GM23248 (cell line): ENCODE results near the gene SLC15A5. TPM values are rescaled to one million over a fixed set of nuclear protein-coding genes. Genes with fewer than 3 reads are reported as not detected.

Source experiments
- DNase-seq: peaks from one replicate; pipeline ENCODE4 v3.0.0-alpha.2; 2015
- H2AFZ ChIP-seq: fragments of 200-600 bp; sonication (generic); 2 replicates; pipeline ENCODE4 v1.6.1; 2016; ENCODE audit warnings: antibody characterized with exemption
- H3F3A ChIP-seq: fragments of 200-600 bp; sonication (generic); 2 replicates; pipeline ENCODE4 v1.6.1; 2016; ENCODE audit warnings: mild to moderate bottlenecking, antibody characterized with exemption, mixed run types; ENCODE audit not compliant: insufficient read depth
- H3K27ac ChIP-seq: fragments of 200-600 bp; sonication (generic); 2 replicates; pipeline ENCODE4 v1.5.1; 2016; ENCODE audit warnings: mild to moderate bottlenecking
- H3K27me3 ChIP-seq: fragments of 200-600 bp; sonication (generic); replicated peaks from 2 replicates; pipeline ENCODE4 v1.6.1; 2016; ENCODE audit warnings: mild to moderate bottlenecking; ENCODE audit not compliant: insufficient read depth
- H3K36me3 ChIP-seq: fragments of 200-600 bp; sonication (generic); 2 replicates; pipeline ENCODE4 v1.6.1; 2016; ENCODE audit warnings: low read depth, mild to moderate bottlenecking
- H3K4me1 ChIP-seq: fragments of 200-600 bp; sonication (generic); 2 replicates; pipeline ENCODE4 v1.6.1; 2016; ENCODE audit warnings: mild to moderate bottlenecking; ENCODE audit not compliant: insufficient read depth
- H3K4me2 ChIP-seq: fragments of 200-600 bp; sonication (generic); one replicate; pipeline ENCODE4 v1.6.1; 2016; ENCODE audit warnings: mild to moderate bottlenecking; ENCODE audit not compliant: unreplicated experiment
- H3K4me3 ChIP-seq: fragments of 200-600 bp; sonication (generic); 2 replicates; pipeline ENCODE4 v1.5.1; 2016; ENCODE audit warnings: mild to moderate bottlenecking
- H3K79me2 ChIP-seq: fragments of 200-600 bp; sonication (generic); 2 replicates; pipeline ENCODE4 v1.6.1; 2016; ENCODE audit warnings: mild to moderate bottlenecking; ENCODE audit not compliant: insufficient read depth
- H3K9ac ChIP-seq: fragments of 200-600 bp; sonication (generic); 2 replicates; pipeline ENCODE4 v1.6.1; 2016; ENCODE audit warnings: mild to moderate bottlenecking
- H3K9me2 ChIP-seq: fragments of 200-600 bp; sonication (generic); 2 replicates; pipeline ENCODE4 v1.6.1; 2016; ENCODE audit warnings: mixed run types, mild to moderate bottlenecking, moderate library complexity; ENCODE audit not compliant: insufficient read depth
- H3K9me3 ChIP-seq: fragments of 200-600 bp; sonication (generic); one replicate; pipeline ENCODE4 v1.6.1; 2017; ENCODE audit warnings: low read depth
- H4K20me1 ChIP-seq: fragments of 200-600 bp; sonication (generic); 2 replicates; pipeline ENCODE4 v1.6.0; 2016; ENCODE audit not compliant: insufficient read depth
- EZH2 ChIP-seq: fragments of 200-600 bp; sonication (generic); IDR thresholded peaks from 2 replicates; pipeline ENCODE4 v1.6.1; 2018; ENCODE audit warnings: antibody characterized with exemption, mild to moderate bottlenecking; ENCODE audit not compliant: insufficient read depth, poor library complexity, severe bottlenecking
- EZH2phosphoT487 ChIP-seq: fragments of 200-600 bp; sonication (generic); IDR thresholded peaks from 2 replicates; pipeline ENCODE4 v1.6.1; 2018; ENCODE audit warnings: antibody characterized with exemption, moderate library complexity, mild to moderate bottlenecking, low read depth; ENCODE audit not compliant: insufficient read depth
- WGBS, 2 experiments: methylation state at CpG; one replicate each; pipeline ENCODE4 v1.1.6; 2015 to 2017; ENCODE audit warnings: low lambda C conversion rate in 2 of 2, low coverage in 1 of 2; ENCODE audit errors: missing lambda C conversion rate in 2 of 2; 5-methylcytosine and 5-hydroxymethylcytosine counted together
- in situ Hi-C: fragments of 300-500 bp; cut with MboI; formaldehyde crosslinking; loops from 2 replicates; pipeline ENCODE4 v1.15.0; 2020
- polyA plus RNA-seq: library from polyadenylated mRNA; unstranded; fragments of >200 nt; fragmentation: Nextera tagmentation; extraction: Ambion mirVana; gene quantifications from 2 replicates; pipeline ENCODE4 v1.2.1, GENCODE V29; 2016
- total RNA-seq: library from RNA; depleted of rRNA; stranded (reverse); fragments of >200 nt; shearing (Covaris generic); gene quantifications from 2 replicates; pipeline ENCODE4 v1.2.3, GENCODE V29; 2014

Gene SLC15A5
- total and polyA plus RNA-seq, 2 experiments from 2014 or later: not detected

DNA sequence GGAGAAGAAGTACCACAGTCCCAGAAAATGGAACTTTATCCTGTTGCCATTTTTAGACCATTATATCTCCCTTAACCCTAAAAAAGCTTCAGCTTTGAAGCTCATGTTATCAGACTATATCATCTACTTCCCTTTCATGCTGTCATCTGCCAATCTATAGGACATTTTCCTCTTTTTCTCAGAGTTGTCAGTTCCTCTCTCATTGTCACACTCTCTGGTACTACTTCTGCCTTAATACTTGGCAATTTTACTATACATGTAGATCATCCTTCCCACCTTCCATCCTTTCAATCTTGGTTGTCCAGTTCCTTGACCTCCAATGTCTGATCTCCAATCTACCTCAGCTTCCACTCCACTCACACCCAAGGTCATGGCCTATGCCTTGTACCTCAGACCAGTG is 57.4 kb downstream of the SLC15A5 start:
- no peak for DNase-seq

DNA sequence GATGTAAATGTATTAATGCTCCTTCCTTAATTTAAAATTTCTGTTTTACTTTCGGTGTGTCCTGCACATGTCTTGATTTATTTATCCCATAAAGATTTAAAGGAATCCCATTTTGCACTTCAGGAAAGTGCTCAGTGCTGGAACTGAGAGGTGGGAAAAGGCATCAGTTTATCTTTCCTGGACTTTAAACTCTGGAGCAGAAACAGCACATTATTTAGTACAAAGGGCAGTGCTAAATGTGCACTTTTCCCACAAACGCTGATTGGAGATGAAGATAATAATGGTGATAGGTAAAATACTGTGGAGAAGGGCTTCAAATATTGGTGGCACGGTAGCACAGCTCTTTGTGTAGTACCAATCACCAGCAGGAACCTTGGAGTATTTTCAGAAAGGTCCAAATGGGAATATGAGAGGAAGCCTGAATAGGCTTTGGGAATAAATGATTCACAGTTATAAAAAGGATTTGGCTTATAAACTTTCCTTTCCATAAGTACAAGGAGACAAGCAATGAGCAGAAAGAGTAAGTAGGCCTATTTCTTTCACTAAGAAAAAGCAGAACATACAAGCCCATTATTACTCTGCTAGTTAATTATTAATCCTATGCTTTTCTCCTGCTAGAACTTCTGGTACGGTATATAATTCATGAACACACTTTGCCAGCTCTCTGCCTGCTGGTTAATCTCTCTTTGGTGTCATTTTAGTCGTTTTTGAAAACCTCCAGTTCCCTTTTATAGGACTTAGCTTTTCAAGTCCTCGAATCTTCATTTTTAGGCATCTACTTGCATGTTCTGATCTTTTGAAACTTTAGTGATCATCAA is 58.3 kb downstream of the SLC15A5 start:
- H3K27me3 ChIP-seq: no peaks in the 10 kb centered on the region
- H2AFZ ChIP-seq: peak overlapping the region; percentile 20; the same call in 1 of the 2 replicates
- DNase-seq: no peak
- no peaks in the 10 kb centered on the region for H3F3A ChIP-seq
- no peak overlapping the region for H3K9ac ChIP-seq
- H3K4me2 ChIP-seq: no peak overlapping the region
- in situ Hi-C loops: no loop called here
- no peaks in the 10 kb centered on the region for H3K9me2 ChIP-seq
- no peaks in the 10 kb centered on the region for H3K79me2 ChIP-seq
- H3K4me1 ChIP-seq: no peaks in the 10 kb centered on the region
- H4K20me1 ChIP-seq: no peaks in the 10 kb centered on the region
- no peak overlapping the region for H3K4me3 ChIP-seq
- 51 to 53% methylated on average over 6 of the region's 6 CpGs for WGBS, 2 experiments
- no peak overlapping the region for H3K27ac ChIP-seq
- H3K9me3 ChIP-seq: no peaks in the 10 kb centered on the region
- TF ChIP-seq EZH2phosphoT487 (no peak), EZH2 (no peak)
- H3K36me3 ChIP-seq: no peaks in the 10 kb centered on the region

More for the DNA sequence above, 57.4 kb downstream of the SLC15A5 start:
- Histone ChIP-seq H4K20me1 (no peaks in the 10 kb centered on the region), H3K36me3 (no peaks in the 10 kb centered on the region), H3K9me3 (no peaks in the 10 kb centered on the region), H3K4me1 (no peaks in the 10 kb centered on the region), H3K27ac (no peak overlapping the region), H3K9ac (no peak overlapping the region), H3F3A (no peaks in the 10 kb centered on the region), H3K9me2 (no peaks in the 10 kb centered on the region), H3K4me3 (no peak overlapping the region), H3K27me3 (no peaks in the 10 kb centered on the region), H3K4me2 (no peak overlapping the region), H3K79me2 (no peaks in the 10 kb centered on the region), H2AFZ (no peak overlapping the region)
- TF ChIP-seq EZH2phosphoT487 (no peak), EZH2 (no peak)
- in situ Hi-C loops: no loop called here

DNA sequence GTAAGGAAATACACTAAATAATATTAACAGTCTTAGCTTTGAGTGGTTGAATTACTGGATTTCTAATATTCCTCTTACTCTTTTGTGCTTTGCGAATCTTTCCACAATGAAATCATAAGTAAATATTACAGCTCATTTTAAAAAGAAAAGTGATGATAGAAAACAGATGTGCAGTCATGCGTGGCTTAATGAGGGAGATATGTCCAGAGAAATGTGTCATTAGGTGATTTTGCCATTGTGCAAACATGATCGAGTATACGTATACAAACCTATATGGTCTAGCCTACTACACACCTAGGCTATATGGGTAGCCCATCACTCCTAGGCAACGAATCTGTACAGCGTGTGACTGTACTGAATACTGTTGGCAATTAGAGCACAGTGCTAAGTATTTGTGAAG is 59.3 kb downstream of the SLC15A5 start:
- Histone ChIP-seq H4K20me1 (no peaks in the 10 kb centered on the region), H3K4me1 (no peaks in the 10 kb centered on the region), H3K9me3 (no peaks in the 10 kb centered on the region), H3K9me2 (no peaks in the 10 kb centered on the region), H3K27ac (no peak overlapping the region), H3F3A (no peaks in the 10 kb centered on the region), H3K4me2 (no peak overlapping the region), H3K9ac (no peak overlapping the region), H2AFZ (0 out of 2 replicates have a peak overlapping the region, but pooled peaks have one; percentile 20), H3K4me3 (no peak overlapping the region), H3K79me2 (no peaks in the 10 kb centered on the region), H3K27me3 (no peaks in the 10 kb centered on the region), H3K36me3 (no peaks in the 10 kb centered on the region)
- WGBS, 2 experiments: 21 to 22% methylated on average over 6 of the region's 6 CpGs
- TF ChIP-seq EZH2phosphoT487 (no peak), EZH2 (no peak)
- peak; percentile 4 for DNase-seq
- in situ Hi-C loops: no loop called here

DNA sequence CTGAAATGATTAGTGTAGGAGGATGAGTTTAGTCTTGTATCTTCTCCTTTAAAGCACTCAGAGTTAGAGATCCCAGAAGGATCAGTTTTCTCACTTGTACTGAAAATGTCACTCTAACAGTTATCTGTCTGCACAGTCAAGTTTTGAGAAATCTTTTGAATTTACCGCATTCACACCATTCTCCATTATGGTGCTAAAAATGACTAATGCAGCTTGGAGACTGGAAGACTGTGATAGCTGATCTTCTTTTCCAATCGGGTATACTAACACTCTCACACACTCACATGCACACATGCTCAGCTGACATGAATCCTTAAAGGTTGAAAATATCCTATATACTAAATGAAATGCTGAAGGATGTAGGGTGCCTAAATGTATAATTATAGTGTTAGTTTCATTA is 65.8 kb downstream of the SLC15A5 start:
- H3K9me3 ChIP-seq: no peaks in the 10 kb centered on the region
- WGBS, 2 experiments: 55 to 62% methylated on average over 2 of the region's 2 CpGs
- H3K27ac ChIP-seq: no peak overlapping the region
- in situ Hi-C loops: no loop called here
- H3K36me3 ChIP-seq: no peaks in the 10 kb centered on the region
- H3K4me2 ChIP-seq: no peak overlapping the region
- H3F3A ChIP-seq: no peaks in the 10 kb centered on the region
- H3K4me1 ChIP-seq: no peaks in the 10 kb centered on the region
- H3K27me3 ChIP-seq: no peaks in the 10 kb centered on the region
- H3K4me3 ChIP-seq: no peak overlapping the region
- H3K9ac ChIP-seq: no peak overlapping the region
- H2AFZ ChIP-seq: no peak overlapping the region
- DNase-seq: no peak
- H3K9me2 ChIP-seq: no peaks in the 10 kb centered on the region
- no peak for TF ChIP-seq EZH2phosphoT487
- no peak for TF ChIP-seq EZH2
- no peaks in the 10 kb centered on the region for H3K79me2 ChIP-seq
- H4K20me1 ChIP-seq: no peaks in the 10 kb centered on the region
